Rectal smooth muscle tissue (tissue), 1 donor: Measurements from ENCODE around the gene RBM18.

Experiments
- H3K27ac ChIP-seq: one replicate; pipeline ENCODE4 v1.7.0; 2013; ENCODE audit warnings: low read depth, low read length, inconsistent platforms
- H3K27me3 ChIP-seq: one replicate; pipeline ENCODE4 v1.7.0; 2013; ENCODE audit warnings: low read length; ENCODE audit not compliant: control insufficient read depth, insufficient read depth
- H3K36me3 ChIP-seq: one replicate; pipeline ENCODE4 v1.7.0; 2013; ENCODE audit warnings: low read length; ENCODE audit not compliant: control insufficient read depth, insufficient read depth
- H3K4me1 ChIP-seq: one replicate; pipeline ENCODE4 v1.7.0; 2013; ENCODE audit warnings: low read length; ENCODE audit not compliant: control insufficient read depth, insufficient read depth
- H3K4me3 ChIP-seq: one replicate; pipeline ENCODE4 v1.7.0; 2013; ENCODE audit warnings: low read length
- H3K9ac ChIP-seq: one replicate; pipeline ENCODE4 v1.7.0; 2013; ENCODE audit warnings: low read length

The RBM18 gene

DNA sequence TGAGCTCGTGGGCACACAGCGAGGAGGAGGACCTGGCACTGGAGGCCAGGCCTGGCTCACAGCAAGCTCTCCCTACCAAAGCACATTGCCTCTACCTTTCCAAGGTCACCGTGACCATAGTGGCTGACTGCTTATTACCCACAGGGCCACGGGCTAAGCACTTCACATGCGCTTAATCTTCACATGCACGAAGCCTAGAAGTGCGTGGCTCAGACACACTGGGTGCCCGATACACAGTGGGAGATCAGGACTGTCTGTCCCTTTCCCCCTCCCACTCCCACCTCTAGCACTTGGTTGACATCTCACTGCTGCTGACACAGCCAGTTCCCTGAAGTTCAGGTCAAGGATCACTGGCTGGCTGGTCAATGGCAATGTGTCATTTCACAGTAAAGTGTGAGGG lies 59.5 kb downstream of the RBM18 start:
- Histone ChIP-seq H3K36me3 (no peaks in the 10 kb centered on the region), H3K27me3 (no peaks in the 10 kb centered on the region), H3K9ac (no peak overlapping the region), H3K4me3 (no peak overlapping the region), H3K4me1 (no peaks in the 10 kb centered on the region), H3K27ac (no peak overlapping the region)

DNA sequence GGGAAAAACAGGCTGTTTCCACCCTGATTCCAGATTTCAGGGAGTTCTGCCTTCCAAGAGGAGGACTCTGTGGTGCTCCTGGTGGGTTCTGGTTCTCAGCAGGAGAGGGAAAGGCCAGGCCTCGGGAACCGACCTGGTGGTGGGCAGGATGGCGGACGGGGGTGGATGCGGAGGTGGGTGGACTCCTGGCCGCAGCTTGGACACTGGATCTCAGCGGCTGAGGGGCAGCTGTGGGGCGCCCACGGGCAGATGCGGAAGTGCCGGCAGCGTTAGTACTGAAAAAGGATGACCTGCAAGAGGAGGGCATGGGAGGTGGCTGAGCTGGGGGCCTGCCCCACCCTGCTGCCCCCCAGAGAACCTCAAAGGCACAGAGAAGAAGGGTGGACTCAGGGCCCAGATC lies 60.1 kb downstream of the RBM18 start:
- Histone ChIP-seq H3K9ac (no peak overlapping the region), H3K36me3 (no peaks in the 10 kb centered on the region), H3K4me1 (no peaks in the 10 kb centered on the region), H3K27me3 (no peaks in the 10 kb centered on the region), H3K4me3 (no peak overlapping the region), H3K27ac (no peak overlapping the region)

DNA sequence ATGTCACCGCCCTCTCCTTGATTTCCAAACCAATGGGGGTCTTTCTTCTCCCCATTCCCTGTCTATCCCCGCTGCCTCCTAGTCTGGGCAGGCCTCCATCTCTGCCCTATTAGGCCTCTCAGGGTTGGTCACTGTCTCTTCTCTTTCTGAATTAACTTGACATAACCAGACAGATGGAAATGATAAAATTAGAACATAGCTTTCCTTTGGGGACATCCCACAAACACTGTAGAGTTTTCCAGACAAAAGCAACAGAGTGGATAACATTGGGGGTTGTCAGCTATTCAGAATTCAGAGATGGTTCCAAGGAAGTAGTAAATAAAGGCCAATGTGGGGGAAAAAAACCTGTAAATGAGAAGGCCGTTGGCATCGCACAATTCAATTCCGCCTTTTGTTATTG lies 60.6 kb downstream of the RBM18 start:
- Histone ChIP-seq H3K4me3 (no peak overlapping the region), H3K27me3 (no peaks in the 10 kb centered on the region), H3K9ac (no peak overlapping the region), H3K4me1 (no peaks in the 10 kb centered on the region), H3K36me3 (no peaks in the 10 kb centered on the region), H3K27ac (no peak overlapping the region)

- no peak overlapping the region for H3K9ac ChIP-seq
- H3K27ac ChIP-seq, result no peak overlapping the region
- H3K4me1 ChIP-seq, result no peaks in the 10 kb centered on the region
- H3K4me3 ChIP-seq, result no peak overlapping the region
- no peaks in the 10 kb centered on the region for H3K36me3 ChIP-seq
- H3K27me3 ChIP-seq, result no peaks in the 10 kb centered on the region
Measured at GRCh38 chr9:122202111-122202510, 62.5 kb downstream of the RBM18 start.

DNA sequence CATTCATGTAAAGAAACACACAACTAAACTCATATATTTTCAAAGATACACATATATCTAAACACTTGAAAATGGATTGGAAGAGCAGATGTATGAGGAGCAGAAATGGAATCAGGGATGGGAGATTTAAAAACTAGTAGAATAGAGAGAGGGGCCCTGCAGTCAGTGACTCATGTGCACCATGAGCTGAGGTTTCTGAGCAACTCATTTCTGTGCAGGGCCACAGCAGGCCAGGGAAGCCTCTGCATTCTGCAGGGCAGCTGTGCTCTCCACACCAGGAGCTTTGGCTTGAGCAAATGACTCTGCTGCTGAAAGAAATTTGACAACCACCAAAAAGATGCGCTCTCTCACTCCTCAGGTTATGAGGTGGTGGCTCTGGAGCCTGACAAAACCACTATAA lies 63.0 kb downstream of the RBM18 start:
- no peak overlapping the region for H3K27ac ChIP-seq
- H3K27me3 ChIP-seq, result no peaks in the 10 kb centered on the region
- H3K9ac ChIP-seq, result no peak overlapping the region
- H3K4me1 ChIP-seq, result no peaks in the 10 kb centered on the region
- no peaks in the 10 kb centered on the region for H3K36me3 ChIP-seq
- H3K4me3 ChIP-seq, result no peak overlapping the region

GRCh38 chr9:122200960-122201595 lies 63.6 kb downstream of the RBM18 start:
- H3K27me3 ChIP-seq, result no peaks in the 10 kb centered on the region
- no peaks in the 10 kb centered on the region for H3K36me3 ChIP-seq
- H3K9ac ChIP-seq, result no peak overlapping the region
- H3K4me3 ChIP-seq, result no peak overlapping the region
- no peak overlapping the region for H3K27ac ChIP-seq
- H3K4me1 ChIP-seq, result no peaks in the 10 kb centered on the region

GRCh38 chr9:122197882-122198281 lies 66.8 kb downstream of the RBM18 start:
- no peak overlapping the region for H3K27ac ChIP-seq
- no peaks in the 10 kb centered on the region for H3K4me1 ChIP-seq
- H3K9ac ChIP-seq, result no peak overlapping the region
- H3K27me3 ChIP-seq, result no peaks in the 10 kb centered on the region
- H3K4me3 ChIP-seq, result no peak overlapping the region
- H3K36me3 ChIP-seq, result no peaks in the 10 kb centered on the region

DNA sequence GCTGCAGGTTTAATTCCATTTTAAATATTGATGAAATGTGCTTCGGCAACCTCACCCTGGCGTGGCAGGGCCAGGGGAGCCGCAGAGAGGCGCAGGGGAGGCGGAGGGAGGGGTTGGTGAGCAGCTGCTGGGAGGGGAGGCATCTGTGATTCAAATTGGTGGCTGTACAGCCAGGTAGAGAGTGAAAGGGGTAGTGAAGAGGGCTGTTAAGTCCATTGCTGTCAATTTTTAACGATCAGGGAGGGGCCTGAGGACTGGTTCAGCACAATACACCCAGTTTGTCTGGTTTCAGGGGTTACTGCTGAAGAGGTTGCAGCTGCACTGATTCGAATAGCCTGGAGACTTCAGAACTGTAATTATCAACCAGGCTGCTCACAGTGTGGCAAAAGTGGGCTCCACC lies 67.2 kb downstream of the RBM18 start:
- Histone ChIP-seq H3K4me3 (no peak overlapping the region), H3K27me3 (no peaks in the 10 kb centered on the region), H3K27ac (no peak overlapping the region), H3K9ac (no peak overlapping the region), H3K36me3 (no peaks in the 10 kb centered on the region), H3K4me1 (no peaks in the 10 kb centered on the region)

DNA sequence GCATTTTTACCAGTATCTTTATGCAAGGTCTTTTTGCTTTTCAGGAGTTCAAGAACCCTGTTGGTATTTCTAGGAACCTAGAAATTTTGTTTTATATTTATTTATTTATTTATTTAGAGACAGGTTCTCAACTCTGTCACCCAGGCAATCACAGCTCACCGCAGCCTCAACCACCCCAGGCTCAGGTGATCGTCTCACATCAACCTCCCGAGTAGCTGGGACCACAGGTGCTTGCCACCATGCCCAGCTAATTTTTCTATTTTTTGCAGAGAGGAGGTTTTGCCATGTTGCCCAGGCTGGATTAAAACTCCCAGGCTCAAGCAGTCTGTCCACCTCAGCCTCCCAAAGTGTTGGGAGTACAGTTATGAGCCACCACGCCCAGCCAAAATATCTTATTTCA lies 68.8 kb downstream of the RBM18 start:
- Histone ChIP-seq H3K27ac (no peak overlapping the region), H3K27me3 (no peaks in the 10 kb centered on the region), H3K4me1 (no peaks in the 10 kb centered on the region), H3K4me3 (no peak overlapping the region), H3K36me3 (no peaks in the 10 kb centered on the region), H3K9ac (no peak overlapping the region)

- Histone ChIP-seq H3K27me3 (no peaks in the 10 kb centered on the region), H3K4me1 (no peaks in the 10 kb centered on the region)
Measured at GRCh38 chr9:122193651-122194050, 71.0 kb downstream of the RBM18 start.

DNA sequence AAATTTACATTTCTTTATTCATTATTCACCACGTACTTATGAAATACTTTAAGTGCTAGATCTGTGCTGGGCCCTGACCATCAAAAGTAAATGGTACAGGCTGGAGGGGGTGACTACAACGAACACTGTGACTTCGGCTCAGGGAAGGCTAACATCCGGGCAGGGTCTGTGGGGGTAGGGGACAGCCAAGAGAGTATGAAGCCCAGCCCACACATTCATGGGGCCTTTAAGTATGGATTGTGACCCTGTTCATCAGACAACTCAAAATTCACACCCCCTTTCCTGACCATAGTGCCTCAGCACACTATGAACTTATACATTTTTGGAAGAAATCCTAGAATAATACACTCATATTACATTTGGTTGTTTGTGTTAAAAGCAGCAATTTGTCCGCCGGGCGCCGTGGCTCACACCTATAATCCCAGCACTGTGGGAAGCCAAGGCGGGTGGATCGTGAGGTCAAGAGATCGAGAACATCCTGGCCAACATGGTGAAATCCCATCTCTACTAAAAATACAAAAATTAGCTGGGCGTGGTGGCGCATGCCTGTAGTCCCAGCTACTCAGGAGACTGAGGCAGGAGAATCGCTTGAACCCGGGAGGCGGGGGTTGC lies 71.6 kb downstream of the RBM18 start:
- H3K27ac ChIP-seq, result no peak overlapping the region
- no peak overlapping the region for H3K9ac ChIP-seq
- H3K4me1 ChIP-seq, result no peaks in the 10 kb centered on the region
- no peaks in the 10 kb centered on the region for H3K27me3 ChIP-seq
- H3K36me3 ChIP-seq, result no peaks in the 10 kb centered on the region
- H3K4me3 ChIP-seq, result no peak overlapping the region

More at GRCh38 chr9:122193651-122194050, 71.0 kb downstream of the RBM18 start:
- H3K9ac ChIP-seq, result no peak overlapping the region
- no peak overlapping the region for H3K27ac ChIP-seq
- no peak overlapping the region for H3K4me3 ChIP-seq
- H3K36me3 ChIP-seq, result no peaks in the 10 kb centered on the region

GRCh38 chr9:122192261-122192875 lies 72.3 kb downstream of the RBM18 start:
- no peak overlapping the region for H3K27ac ChIP-seq
- H3K4me1 ChIP-seq, result no peaks in the 10 kb centered on the region

DNA sequence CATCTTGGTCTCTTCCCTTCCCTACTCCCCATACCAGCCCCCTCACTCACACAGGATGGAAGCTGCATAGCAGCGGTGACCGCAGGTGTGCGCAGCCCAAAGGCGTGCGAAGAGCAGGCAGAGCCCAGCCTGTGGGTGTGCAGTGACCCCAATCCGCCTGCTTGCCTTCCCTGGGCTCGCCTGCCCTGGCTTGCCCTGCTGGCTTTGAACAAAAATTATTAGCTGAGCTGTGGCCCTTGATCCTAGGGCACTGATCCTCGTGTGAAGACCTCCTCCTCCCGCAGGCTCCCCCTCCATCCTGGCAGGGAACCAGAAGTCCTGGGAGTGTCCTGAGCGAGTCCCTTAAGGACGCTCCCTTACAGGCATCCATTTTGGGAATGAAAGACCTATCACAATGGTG lies 73.1 kb downstream of the RBM18 start:
- Histone ChIP-seq H3K9ac (no peak overlapping the region), H3K36me3 (no peaks in the 10 kb centered on the region), H3K4me1 (no peaks in the 10 kb centered on the region), H3K27ac (no peak overlapping the region), H3K4me3 (no peak overlapping the region), H3K27me3 (no peaks in the 10 kb centered on the region)

More at GRCh38 chr9:122192261-122192875, 72.3 kb downstream of the RBM18 start:
- Histone ChIP-seq H3K9ac (no peak overlapping the region), H3K36me3 (no peaks in the 10 kb centered on the region), H3K4me3 (no peak overlapping the region), H3K27me3 (no peaks in the 10 kb centered on the region)
